ENCODE measurements around the gene NR6A1.

Gene NR6A1

DNA sequence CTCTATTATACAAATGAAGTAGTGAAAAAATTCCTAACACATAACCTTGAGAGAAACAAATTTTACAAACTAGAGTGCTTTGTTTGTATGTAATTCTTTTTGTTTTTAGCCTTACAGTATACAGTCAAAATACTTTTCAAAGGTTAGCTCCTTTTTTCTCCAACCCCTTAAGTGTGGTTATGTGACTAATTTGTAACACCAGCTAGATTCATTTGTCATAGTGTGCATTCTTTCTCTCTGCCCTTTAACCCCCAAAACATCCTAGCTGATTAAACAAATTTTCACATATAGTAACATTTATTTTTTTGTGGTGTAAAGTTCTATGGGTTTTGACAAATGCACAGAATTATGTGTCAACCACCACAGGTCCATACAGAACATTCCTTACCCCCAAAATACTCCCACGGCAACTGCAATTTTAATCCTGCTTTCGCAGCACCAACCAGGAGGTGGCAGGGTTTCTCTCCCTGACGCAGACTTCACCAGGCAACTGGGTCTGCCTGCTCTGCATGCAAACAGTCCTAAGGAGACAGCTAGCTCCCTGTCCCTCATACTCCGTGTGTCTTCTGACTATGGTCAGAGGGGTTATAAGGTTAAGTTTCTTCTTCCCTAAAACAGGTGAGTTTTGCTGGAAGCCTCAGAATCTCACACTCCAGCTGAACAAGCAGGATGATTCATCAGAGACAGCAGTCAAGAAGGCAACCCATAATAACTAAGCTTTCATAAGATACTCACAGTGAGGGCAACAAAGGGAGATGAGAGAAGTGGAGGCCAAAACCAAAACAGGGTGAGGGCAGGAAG, 219.4 kb downstream of the NR6A1 start:
- TF ChIP-seq, protein P1, sequence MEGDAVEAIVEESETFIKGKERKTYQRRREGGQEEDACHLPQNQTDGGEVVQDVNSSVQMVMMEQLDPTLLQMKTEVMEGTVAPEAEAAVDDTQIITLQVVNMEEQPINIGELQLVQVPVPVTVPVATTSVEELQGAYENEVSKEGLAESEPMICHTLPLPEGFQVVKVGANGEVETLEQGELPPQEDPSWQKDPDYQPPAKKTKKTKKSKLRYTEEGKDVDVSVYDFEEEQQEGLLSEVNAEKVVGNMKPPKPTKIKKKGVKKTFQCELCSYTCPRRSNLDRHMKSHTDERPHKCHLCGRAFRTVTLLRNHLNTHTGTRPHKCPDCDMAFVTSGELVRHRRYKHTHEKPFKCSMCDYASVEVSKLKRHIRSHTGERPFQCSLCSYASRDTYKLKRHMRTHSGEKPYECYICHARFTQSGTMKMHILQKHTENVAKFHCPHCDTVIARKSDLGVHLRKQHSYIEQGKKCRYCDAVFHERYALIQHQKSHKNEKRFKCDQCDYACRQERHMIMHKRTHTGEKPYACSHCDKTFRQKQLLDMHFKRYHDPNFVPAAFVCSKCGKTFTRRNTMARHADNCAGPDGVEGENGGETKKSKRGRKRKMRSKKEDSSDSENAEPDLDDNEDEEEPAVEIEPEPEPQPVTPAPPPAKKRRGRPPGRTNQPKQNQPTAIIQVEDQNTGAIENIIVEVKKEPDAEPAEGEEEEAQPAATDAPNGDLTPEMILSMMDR (IDR thresholded peaks at IDR 0.05; ENCODE audit: insufficient read depth, low read length, poor library complexity, severe bottlenecking), result peak; percentile 38
- no peak for TF ChIP-seq EZH2phosphoT487 (conservative IDR thresholded peaks at IDR 0.05; ENCODE audit: low read length)
- no peaks in the 10 kb centered on the region for H3F3A ChIP-seq (ENCODE audit: insufficient read depth)

DNA sequence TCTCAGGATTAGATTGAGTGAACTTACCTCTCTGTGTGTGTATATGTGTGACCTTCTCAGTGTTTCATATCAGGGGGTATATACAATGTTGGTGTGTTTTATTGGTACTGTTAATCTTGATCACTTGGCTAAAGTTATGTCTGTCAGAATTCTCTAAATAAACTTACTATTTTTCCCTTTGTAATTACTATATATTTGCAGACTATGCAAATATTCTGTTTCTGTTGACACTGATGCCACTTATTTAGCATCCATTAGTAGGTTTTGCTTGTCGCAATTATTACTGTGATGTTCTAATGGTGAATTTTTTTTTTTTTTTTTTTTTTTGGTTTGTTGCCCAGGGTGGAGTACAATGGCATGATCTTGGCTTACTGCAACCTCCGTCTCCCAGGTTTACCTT, 221.0 kb downstream of the NR6A1 start:
- no peak for TF ChIP-seq EZH2phosphoT487 (conservative IDR thresholded peaks at IDR 0.05; ENCODE audit: low read length)
- TF ChIP-seq, protein P1 (IDR thresholded peaks at IDR 0.05; ENCODE audit: insufficient read depth, low read length, poor library complexity, severe bottlenecking), result no peak
- no peaks in the 10 kb centered on the region for H3K9me2 ChIP-seq (replicated peaks; ENCODE audit: insufficient read depth, low read length)
- no peak overlapping the region for H3K4me3 ChIP-seq (ENCODE audit: insufficient read depth, low read length, poor library complexity, severe bottlenecking)
- H2AFZ ChIP-seq (ENCODE audit: low read depth, low read length, severe bottlenecking), result no peak overlapping the region
- no peak overlapping the region for H3K4me2 ChIP-seq (ENCODE audit: low read depth, low read length, poor library complexity, severe bottlenecking)
- no peaks in the 10 kb centered on the region for H3K79me2 ChIP-seq (ENCODE audit: insufficient read depth, low read length)
- no peak overlapping the region for H3K27ac ChIP-seq (ENCODE audit: low read depth, low read length)
- H3K36me3 ChIP-seq (ENCODE audit: low read length), result no peaks in the 10 kb centered on the region
- H3K27me3 ChIP-seq (ENCODE audit: low read length), result no peaks in the 10 kb centered on the region
- H3K9ac ChIP-seq (ENCODE audit: low read length), result no peak overlapping the region
- no peaks in the 10 kb centered on the region for H3K9me3 ChIP-seq (ENCODE audit: insufficient read depth, low read length)
- H4K20me1 ChIP-seq (ENCODE audit: low read depth, low read length), result no peaks in the 10 kb centered on the region
- H3F3A ChIP-seq (ENCODE audit: insufficient read depth), result no peaks in the 10 kb centered on the region

More for the DNA sequence above, 219.4 kb downstream of the NR6A1 start:
- Histone ChIP-seq H3K27ac (ENCODE audit: low read depth, low read length) (no peak overlapping the region), H4K20me1 (ENCODE audit: low read depth, low read length) (no peaks in the 10 kb centered on the region), H3K27me3 (ENCODE audit: low read length) (no peaks in the 10 kb centered on the region), H3K4me2 (ENCODE audit: low read depth, low read length, poor library complexity, severe bottlenecking) (no peak overlapping the region), H3K9me2 (replicated peaks; ENCODE audit: insufficient read depth, low read length) (no peaks in the 10 kb centered on the region), H3K9me3 (ENCODE audit: insufficient read depth, low read length) (no peaks in the 10 kb centered on the region), H3K9ac (ENCODE audit: low read length) (no peak overlapping the region), H3K4me3 (ENCODE audit: insufficient read depth, low read length, poor library complexity, severe bottlenecking) (no peak overlapping the region), H3K79me2 (ENCODE audit: insufficient read depth, low read length) (no peaks in the 10 kb centered on the region), H2AFZ (ENCODE audit: low read depth, low read length, severe bottlenecking) (no peak overlapping the region), H3K36me3 (ENCODE audit: low read length) (no peaks in the 10 kb centered on the region)

DNA sequence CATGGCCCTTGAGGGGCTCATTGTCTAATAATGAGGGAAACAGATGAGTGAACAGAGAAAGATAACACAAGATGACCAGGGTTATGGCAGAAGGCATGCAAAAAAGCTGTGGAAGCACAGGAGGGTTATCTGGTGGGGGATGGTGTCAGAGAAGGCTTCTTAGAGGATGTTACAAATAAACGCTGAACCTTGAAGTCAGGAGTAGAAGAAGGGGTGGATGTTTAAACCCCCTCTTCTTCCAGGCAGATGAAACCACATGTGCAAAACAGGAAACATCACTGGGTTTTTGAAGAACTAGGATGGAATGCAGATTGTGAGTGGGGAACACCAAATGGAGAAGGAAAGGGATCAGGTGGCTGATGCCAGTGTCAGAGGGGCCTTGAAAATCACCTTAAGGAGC, 222.1 kb downstream of the NR6A1 start:
- TF ChIP-seq, protein P1 (IDR thresholded peaks at IDR 0.05; ENCODE audit: insufficient read depth, low read length, poor library complexity, severe bottlenecking), result no peak
- H3K9ac ChIP-seq (ENCODE audit: low read length), result no peak overlapping the region
- no peaks in the 10 kb centered on the region for H3K9me2 ChIP-seq (replicated peaks; ENCODE audit: insufficient read depth, low read length)
- no peaks in the 10 kb centered on the region for H3K9me3 ChIP-seq (ENCODE audit: insufficient read depth, low read length)
- no peak overlapping the region for H3K4me2 ChIP-seq (ENCODE audit: low read depth, low read length, poor library complexity, severe bottlenecking)
- no peaks in the 10 kb centered on the region for H3K27me3 ChIP-seq (ENCODE audit: low read length)
- H3K36me3 ChIP-seq (ENCODE audit: low read length), result no peaks in the 10 kb centered on the region
- no peaks in the 10 kb centered on the region for H3F3A ChIP-seq (ENCODE audit: insufficient read depth)
- no peak overlapping the region for H2AFZ ChIP-seq (ENCODE audit: low read depth, low read length, severe bottlenecking)
- H4K20me1 ChIP-seq (ENCODE audit: low read depth, low read length), result no peaks in the 10 kb centered on the region
- no peak overlapping the region for H3K27ac ChIP-seq (ENCODE audit: low read depth, low read length)
- H3K4me3 ChIP-seq (ENCODE audit: insufficient read depth, low read length, poor library complexity, severe bottlenecking), result no peak overlapping the region
- H3K79me2 ChIP-seq (ENCODE audit: insufficient read depth, low read length), result no peaks in the 10 kb centered on the region
